Ovary (tissue), 9 donors: ENCODE results near the gene TMC8. TPM values are rescaled to one million over a fixed set of nuclear protein-coding genes. Genes with fewer than 3 reads are reported as not detected.

Experiments
- DNase-seq, 5 donors: peaks; one replicate each; pipeline ENCODE4 v3.0.0-alpha.2; 2019 to 2020
- H3K27ac ChIP-seq, 2 donors: fragments of 200-600 bp; one replicate each; pipeline versions ENCODE4 v1.5.1 to v1.8.0; 2019 to 2022
- H3K27me3 ChIP-seq: fragments of 200-600 bp; one replicate; pipeline ENCODE4 v1.8.0; 2022
- H3K36me3 ChIP-seq: fragments of 200-600 bp; sonication (generic); one replicate; pipeline ENCODE4 v1.5.1; 2019
- H3K4me1 ChIP-seq: one replicate; pipeline ENCODE4 v1.8.1; 2013; ENCODE audit warnings: mild to moderate bottlenecking, moderate library complexity; ENCODE audit not compliant: insufficient read depth
- H3K4me3 ChIP-seq: fragments of 200-600 bp; sonication (generic); one replicate; pipeline ENCODE4 v1.5.1; 2017
- H3K9me3 ChIP-seq, 2 donors: fragments of 200-600 bp in 1 of 2; sonication (generic) in 1 of 2; one replicate each; pipeline versions ENCODE4 v1.5.1 to v1.8.1; 2013 to 2019; ENCODE audit warnings: mild to moderate bottlenecking in 1 of 2, moderate library complexity in 1 of 2
- EP300 ChIP-seq: sonication (generic); formaldehyde crosslinking; IDR thresholded peaks from one replicate; pipeline ENCODE4 v1.6.1; 2017; ENCODE audit warnings: antibody characterized with exemption
- POLR2A ChIP-seq: fragments of 450-650 bp; IDR thresholded peaks from one replicate; pipeline ENCODE4 v1.6.1; 2017; ENCODE audit warnings: antibody characterized with exemption, mild to moderate bottlenecking, moderate library complexity
- WGBS, 3 donors: extraction: QIAGEN DNeasy Blood & Tissue Kit in 1 of 3; methylation state at CpG; one replicate each; pipeline versions ENCODE4 v1.1.5 to v1.1.7; 2013 to 2017; 5-methylcytosine and 5-hydroxymethylcytosine counted together
- intact Hi-C, 4 donors: fragments of 100-400 bp; cut with DNase I; formaldehyde crosslinking; loops; one replicate each; pipeline versions ENCODE4 v1.11.0 to v1.15.1; 2022 to 2023
- polyA plus RNA-seq, 2 donors: library from polyadenylated mRNA; stranded (reverse); fragments of 200-250 nt in 1 of 2; fragments of 350-450 nt in 1 of 2; fragmentation: Illumina TruSeq in 1 of 2; extraction: RNeasy Lipid Tissue Mini Kit (QIAGEN cat#74804) in 1 of 2; gene quantifications; one replicate each; pipeline ENCODE4 v1.2.3, GENCODE V29; 2013 to 2014
- total RNA-seq, 7 donors: library from RNA; depleted of rRNA in 2 of 7; stranded (reverse); fragments of >200 nt in 2 of 7; fragmentation: NEBNext Ultra II Directional in 3 of 7; extraction: Animal tissue kit (Norgen Biotek cat#: 25700) in 3 of 7; gene quantifications; one replicate each; pipeline versions ENCODE4 v1.1.0 to v1.2.4, GENCODE V29; 2016 to 2023
- TF ChIP-seq, protein P1 (sequence below), 3 donors: fragments of 450-650 bp in 2 of 3; fragments of 200-600 bp in 1 of 3; IDR thresholded peaks; one replicate each; pipeline versions ENCODE4 v1.5.1 to v1.8.0; 2016 to 2022; ENCODE audit warnings: antibody characterized with exemption in 3 of 3, mild to moderate bottlenecking in 1 of 3
- donor health status: DM: no; HTN: no; CAD: no; lungs with moderate emphysema.
- donor health status: DM: no; HTN: no; CAD: no.
- donor health status: Bipolar disorder and iron deficiency.
- donor health status: DM: yes; HTN: yes; CAD: no.
- donor health status: DM: no; HTN: no; CAD: no.
- donor health status: DM: yes; HTN: yes; CAD: no.

TMC8 gene
- total and polyA plus RNA-seq, 9 donors: 0.94 to 4.2 (median 2.4) TPM

DNA sequence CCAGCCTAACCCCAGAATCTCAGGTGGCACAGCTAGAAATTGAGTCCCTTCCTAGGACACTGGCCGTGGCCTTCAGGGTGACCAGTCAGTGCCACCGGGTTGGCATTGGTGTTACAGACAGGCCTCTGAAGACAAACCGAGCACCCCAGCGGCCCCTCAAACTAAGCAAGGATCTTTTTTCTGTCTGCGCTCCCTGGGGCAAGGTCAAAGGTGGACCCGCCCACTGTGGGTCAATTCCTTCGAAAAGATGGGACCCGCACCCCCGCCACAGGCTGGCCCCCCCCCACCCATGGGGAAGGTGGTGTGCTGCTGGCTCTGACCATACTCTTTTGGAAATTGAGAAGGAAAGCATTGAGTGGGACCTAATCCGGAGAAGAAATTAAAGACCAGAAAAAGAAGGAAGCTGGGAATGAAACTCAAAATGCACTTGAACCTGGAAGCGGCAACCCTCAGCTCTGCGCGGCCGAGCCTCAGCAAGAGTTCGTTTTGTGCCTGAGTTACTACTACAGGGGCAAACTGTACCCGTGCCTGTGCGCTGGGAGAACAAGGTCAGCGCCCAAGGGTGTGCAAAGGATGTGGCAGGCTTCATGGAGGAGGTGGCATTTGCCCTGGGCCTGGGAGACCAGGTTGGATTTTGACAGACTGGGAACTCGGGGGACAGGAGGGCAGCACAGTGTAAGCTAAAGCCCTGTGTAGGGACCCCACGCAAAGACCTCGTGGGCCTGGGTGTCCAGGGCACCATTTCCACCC, 22.4 kb upstream of the TMC8 start:
- H3K9me3 ChIP-seq: no peaks in the 10 kb centered on the region
- WGBS, 3 donors: 88 to 92% (median 91%) methylated on average over 21 of the region's 21 CpGs
- no peak overlapping the region for H3K4me3 ChIP-seq
- no peaks in the 10 kb centered on the region for H3K4me1 ChIP-seq
- DNase-seq: no peak
- H3K27ac ChIP-seq: peak overlapping the region in 1 of 2 donors; percentile 25
- intact Hi-C loops: no loop called here
- TF ChIP-seq POLR2A (no peak), EP300 (no peak)
- TF ChIP-seq, protein P1, sequence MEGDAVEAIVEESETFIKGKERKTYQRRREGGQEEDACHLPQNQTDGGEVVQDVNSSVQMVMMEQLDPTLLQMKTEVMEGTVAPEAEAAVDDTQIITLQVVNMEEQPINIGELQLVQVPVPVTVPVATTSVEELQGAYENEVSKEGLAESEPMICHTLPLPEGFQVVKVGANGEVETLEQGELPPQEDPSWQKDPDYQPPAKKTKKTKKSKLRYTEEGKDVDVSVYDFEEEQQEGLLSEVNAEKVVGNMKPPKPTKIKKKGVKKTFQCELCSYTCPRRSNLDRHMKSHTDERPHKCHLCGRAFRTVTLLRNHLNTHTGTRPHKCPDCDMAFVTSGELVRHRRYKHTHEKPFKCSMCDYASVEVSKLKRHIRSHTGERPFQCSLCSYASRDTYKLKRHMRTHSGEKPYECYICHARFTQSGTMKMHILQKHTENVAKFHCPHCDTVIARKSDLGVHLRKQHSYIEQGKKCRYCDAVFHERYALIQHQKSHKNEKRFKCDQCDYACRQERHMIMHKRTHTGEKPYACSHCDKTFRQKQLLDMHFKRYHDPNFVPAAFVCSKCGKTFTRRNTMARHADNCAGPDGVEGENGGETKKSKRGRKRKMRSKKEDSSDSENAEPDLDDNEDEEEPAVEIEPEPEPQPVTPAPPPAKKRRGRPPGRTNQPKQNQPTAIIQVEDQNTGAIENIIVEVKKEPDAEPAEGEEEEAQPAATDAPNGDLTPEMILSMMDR (IDR thresholded peaks at IDR 0.05): no peak
- H3K36me3 ChIP-seq: no peaks in the 10 kb centered on the region
- H3K27me3 ChIP-seq: no peaks in the 10 kb centered on the region

DNA sequence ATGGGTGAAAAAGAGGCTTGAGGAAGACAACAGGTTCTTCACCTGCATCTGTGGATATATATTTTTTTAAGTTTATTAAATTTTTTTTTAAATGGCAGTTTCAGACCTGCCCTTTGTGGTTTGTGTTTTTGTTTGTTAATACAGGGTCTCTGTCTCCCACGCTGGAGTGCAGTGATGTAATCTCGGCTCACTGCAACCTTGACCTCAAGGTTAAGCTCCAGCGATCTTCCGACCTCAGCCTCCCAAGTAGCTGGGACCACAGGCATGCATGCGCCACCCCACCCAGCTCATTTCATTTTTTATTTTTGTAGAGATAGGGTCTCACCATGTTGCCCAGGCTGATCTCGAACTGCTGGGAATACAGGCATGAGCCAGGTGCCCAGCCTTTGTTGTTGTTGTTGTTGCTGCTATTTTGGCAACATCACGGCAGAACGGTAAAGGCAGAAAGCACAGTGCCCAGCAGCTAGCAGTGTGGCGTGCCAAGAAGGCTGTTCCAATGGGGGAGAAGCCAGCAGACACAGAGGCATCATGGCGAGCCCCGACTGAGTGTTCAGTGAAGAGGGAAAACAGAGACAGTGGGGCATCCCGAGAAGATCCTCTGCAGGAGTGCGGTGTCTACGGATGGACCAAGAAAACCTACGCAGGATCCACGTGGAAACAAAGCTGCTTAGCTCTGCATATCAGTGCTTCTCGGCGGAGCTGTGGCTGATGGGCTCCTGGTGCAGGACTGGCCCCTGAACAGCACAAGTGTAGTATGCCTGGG, 21.7 kb upstream of the TMC8 start:
- Histone ChIP-seq H3K4me3 (no peak overlapping the region), H3K27ac (no peak overlapping the region), H3K27me3 (no peaks in the 10 kb centered on the region), H3K4me1 (no peaks in the 10 kb centered on the region), H3K36me3 (no peaks in the 10 kb centered on the region), H3K9me3 (no peaks in the 10 kb centered on the region)
- WGBS, 3 donors: 50 to 66% (median 65%) methylated on average over 18 of the region's 18 CpGs
- DNase-seq: peak in 1 of 5 donors; percentile 43
- TF ChIP-seq POLR2A: no peak
- TF ChIP-seq, protein P1 (IDR thresholded peaks at IDR 0.05): no peak
- TF ChIP-seq EP300: no peak
- intact Hi-C loops: no loop called here

DNA sequence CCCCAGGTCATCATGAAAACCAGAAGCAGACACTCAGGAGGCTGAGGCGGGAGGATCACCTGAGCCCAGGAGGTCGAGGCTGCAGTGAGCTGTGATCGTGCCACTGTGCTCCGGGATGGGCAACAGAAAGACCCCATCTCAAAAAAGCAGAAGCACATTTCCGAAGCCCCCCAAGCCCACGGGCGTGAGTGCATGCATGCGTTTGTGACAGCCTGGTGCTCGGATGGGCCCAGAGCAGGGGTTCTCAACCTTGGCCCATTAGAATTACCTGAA, 21.1 kb upstream of the TMC8 start:
- TF ChIP-seq EP300 (no peak), POLR2A (no peak)
- TF ChIP-seq, protein P1 (IDR thresholded peaks at IDR 0.05): no peak
- Histone ChIP-seq H3K4me1 (no peaks in the 10 kb centered on the region), H3K27me3 (no peaks in the 10 kb centered on the region), H3K4me3 (no peak overlapping the region), H3K27ac (no peak overlapping the region), H3K9me3 (no peaks in the 10 kb centered on the region), H3K36me3 (no peaks in the 10 kb centered on the region)
- 86 to 93% (median 87%) methylated on average over 9 of the region's 9 CpGs for WGBS, 3 donors
- peak in 1 of 5 donors; percentile 27 for DNase-seq
- intact Hi-C loops: no loop called here

DNA sequence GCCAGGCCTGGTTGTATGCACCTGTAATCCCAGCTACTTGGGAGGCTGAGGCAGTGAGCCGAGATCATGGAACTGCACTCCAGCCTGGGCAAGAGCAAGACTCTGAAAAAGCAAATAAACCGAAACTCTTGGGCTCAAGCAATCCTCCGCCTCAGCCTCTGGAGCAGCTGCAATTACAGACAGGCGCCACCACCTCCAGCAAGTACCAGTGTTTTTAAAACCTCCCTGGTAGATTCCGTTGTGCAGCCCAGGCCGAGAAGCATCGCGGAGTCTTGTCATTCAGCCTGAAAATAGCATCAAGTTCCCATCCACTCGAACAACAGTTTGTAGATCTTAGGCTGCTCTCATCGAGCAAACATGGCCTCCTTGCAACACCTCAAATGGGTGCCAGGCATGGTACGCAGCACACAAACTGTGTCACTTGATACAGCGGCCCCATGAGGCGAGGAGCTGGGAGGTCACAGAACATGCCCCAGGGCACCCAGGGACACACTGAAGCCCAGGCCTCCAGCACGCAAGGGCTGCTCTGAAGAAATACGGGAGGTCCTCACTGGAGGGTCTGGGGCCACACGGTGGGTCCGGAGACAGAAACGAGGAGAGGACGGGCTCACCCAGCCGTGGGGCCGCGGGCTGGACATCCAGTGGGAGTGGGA, 20.1 kb upstream of the TMC8 start:
- intact Hi-C loops: loop anchor here (5.0 to 10.0 kb wide), 3 partner anchors 67 to 314 kb away; no protein-coding TSS in a partner anchor
- TF ChIP-seq, protein P1 (IDR thresholded peaks at IDR 0.05): no peak
- Histone ChIP-seq H3K9me3 (no peaks in the 10 kb centered on the region), H3K36me3 (no peaks in the 10 kb centered on the region), H3K4me1 (no peaks in the 10 kb centered on the region), H3K27ac (no peak overlapping the region), H3K4me3 (no peak overlapping the region), H3K27me3 (no peaks in the 10 kb centered on the region)
- 77 to 85% (median 81%) methylated on average over 22 of the region's 22 CpGs for WGBS, 3 donors
- DNase-seq: peak in 1 of 5 donors; percentile 34
